A172 (cell line): ENCODE measurements around the gene PDILT. TPM values are rescaled to one million over a fixed set of nuclear protein-coding genes. Genes with fewer than 3 reads are reported as not detected.

ENCODE experiments used
- DNase-seq: peaks from one replicate; pipeline ENCODE4 v3.0.0-alpha.2; 2015; ENCODE audit warnings: low spot score
- total RNA-seq: library from RNA; depleted of rRNA; stranded (reverse); fragments of >200 nt; shearing (Covaris generic); gene quantifications from 2 replicates; pipeline ENCODE4 v1.2.3, GENCODE V29; 2014

PDILT gene
- total RNA-seq, 1 experiment from 2014 or later: not detected

DNA sequence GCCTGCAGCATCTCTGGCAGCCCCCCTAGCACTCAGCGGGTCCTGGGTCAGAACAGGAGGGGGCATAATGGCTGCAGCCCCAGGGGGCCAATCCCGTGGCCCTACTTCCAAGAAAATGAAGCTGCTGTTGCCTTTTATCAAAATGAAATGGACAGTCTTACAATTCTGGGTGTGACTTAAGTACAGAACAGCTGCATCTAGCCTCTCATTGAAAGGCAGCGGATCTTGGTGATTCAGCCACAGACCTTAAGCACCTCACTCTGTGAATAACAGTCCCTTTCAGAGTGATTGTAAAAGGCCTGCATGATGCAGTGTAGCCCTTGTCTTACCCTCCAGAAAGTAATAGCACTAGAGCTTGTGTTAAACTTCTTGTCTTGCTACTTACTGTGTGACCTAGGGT is 40.5 kb downstream of the PDILT start:
- DNase-seq: no peak

DNA sequence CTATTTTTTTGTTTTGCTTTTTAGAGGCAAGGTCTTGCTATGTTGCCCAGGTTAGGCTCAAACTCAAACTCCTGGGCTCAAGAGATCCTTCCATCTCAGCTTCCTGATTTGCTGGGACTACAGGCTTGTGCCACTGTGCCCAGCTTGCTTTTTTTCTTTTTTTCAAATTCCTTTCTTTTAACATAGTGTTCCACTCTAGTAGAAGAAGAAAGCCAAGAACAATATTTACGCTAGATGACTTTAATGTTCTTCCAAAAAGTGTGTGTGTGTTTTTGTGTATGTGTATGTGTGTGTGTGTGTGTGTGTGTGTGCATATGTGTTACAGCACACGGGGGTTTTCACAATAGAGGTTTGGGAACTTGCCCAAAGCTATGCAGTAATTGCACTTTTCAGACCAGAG is 41.3 kb downstream of the PDILT start:
- no peak for DNase-seq

DNA sequence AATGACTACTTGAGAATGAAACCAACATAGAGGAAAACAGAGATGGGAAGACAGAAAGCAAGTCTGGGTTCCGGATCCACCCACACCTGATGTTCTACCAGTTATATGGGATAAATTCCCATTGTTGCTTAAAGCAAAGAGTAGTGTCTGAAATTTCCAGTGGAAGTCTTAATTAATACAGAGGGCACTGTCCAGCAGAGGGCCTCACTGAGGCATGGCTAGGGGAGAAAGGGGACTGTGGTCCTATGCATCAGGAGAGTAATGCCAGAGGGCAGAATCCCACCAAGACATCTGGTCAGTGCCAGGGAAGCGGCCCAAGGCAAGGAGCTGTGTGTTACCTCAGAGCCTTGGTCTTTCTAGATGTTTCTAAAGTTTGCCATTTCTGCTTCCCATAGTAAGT is 44.5 kb downstream of the PDILT start:
- no peak for DNase-seq

DNA sequence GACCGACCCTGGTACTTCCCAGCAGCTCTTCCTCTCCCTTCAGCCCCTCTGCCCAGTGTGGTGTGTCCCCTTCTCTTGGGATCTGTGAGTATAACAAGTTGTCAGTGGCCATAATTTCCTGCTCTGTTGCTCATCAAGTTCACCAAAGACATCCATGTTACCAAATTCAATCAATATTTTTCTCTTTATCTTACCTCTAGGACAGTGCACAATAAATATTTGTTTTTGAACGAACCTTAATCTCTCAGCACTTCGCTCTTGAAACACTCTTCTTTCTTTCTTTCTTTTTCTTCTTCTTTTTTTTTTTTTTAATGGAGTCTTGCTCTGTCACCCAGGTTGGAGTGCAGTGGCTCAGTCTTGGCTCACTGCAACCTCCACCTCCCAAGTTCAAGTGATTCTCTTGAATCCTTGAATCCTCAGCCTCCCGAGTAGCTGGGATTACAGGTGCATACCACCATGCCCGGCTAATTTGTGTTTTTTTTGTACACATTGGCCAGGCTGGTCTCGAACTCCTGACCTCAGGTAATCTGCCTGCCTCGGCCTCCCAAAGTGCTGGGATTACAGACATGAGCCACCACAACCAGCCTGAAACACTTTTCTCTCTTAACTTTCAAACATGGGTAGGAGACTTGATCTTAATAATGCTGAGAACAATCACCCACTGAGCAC is 49.3 kb downstream of the PDILT start:
- DNase-seq: no peak

DNA sequence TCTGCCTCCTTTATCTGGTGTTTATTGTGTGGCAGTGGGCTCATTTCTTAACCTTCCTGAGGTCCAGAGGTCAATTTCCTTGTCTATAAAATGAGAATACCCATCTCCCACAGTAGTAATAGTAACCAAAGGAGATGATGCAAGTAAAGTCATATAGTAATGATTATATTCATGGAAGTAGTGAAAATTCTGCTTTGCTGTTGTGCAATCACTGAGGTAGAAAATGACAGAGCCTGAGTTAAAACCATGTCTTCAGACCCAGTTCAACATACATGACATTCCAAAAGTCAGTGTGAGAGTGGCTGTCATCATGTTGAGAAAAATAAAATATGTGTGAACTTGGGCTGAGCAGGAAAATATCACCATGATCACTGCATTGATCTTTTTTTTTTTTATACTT is 51.2 kb downstream of the PDILT start:
- DNase-seq: no peak

DNA sequence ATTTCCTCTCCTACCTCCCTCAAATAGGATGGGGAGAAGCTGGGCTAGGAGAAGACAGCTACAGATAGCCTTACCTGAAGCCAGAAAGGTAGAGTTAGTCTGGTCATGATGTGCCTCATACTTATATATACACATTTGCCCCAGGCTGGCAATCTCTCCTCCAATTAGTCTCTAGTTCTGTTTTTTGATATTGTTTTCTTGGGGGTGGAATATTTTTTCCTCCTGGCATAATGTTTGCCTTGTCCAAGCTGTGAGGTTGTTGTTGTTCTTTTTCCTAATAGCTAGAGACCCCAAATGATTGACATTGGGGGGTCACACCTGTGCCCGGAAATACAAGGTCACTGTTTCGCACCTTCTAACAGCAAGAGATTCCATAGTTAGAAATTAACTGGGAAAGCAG is 51.9 kb downstream of the PDILT start, which contains the start of gene UMOD:
Gene UMOD, minus strand, starts transcription at position 101 of the 400 bp plus-strand sequence. CDS start 1,978 bp downstream, outside the sequence.
- DNase-seq: no peak

DNA sequence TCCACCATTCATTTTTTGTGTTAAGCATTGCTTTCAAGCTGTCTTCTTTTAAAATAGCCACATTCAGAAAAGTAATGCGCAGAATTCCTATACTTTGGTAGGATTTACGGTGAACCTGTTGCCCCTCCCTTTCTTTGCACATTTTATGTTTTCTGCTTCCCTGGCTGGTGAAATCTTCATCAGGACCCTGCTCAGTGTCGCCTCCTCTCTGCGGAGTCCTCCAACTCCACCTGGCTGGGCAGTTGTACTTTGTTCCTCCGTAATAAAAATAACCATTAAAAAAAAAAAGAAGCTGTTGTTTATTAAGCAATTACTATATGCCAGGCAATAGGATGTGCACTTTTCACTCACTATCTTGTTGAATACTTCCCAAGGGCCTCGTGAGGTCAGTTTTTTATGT is 54.9 kb downstream of the PDILT start:
- DNase-seq: no peak

DNA sequence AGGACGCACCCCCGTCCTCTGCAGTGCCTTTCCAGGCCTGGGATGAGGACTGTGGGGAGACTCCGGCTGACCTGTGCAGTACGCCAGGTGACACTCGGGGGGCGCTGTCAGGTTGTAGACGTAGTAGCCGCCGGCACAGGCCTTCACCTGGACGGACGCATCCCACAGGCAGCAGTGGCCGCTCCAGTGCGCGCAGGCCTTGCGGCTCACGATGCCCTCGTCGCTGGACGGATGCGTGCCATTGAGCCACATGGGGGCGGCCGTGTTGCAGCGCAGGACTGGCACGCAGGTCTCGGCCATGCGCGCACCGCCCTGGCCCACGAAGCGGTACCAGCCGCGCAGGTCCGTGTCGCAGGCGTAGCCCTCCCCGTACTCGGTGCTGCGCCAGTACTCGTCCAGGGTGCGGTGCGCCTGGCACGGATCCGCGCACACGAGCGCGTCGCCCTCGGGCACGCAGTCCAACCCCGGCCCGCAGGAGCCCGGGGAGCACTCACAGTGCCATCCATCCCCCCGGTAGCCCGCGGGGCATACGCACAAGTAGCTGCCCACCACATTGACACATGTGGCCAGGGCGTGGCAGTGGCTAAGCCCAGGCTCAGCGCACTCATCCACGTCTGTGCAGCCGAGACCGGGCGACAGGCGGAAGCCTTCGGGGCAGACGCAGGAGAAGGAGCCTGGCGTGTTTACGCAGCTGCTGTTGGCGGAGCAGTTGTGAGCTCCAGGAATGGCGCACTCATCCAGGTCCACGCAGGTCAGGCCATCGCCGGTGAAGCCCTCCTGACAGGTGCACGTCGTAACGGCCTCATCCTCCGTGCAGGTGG is 56.0 kb downstream of the PDILT start:
- no peak for DNase-seq

DNA sequence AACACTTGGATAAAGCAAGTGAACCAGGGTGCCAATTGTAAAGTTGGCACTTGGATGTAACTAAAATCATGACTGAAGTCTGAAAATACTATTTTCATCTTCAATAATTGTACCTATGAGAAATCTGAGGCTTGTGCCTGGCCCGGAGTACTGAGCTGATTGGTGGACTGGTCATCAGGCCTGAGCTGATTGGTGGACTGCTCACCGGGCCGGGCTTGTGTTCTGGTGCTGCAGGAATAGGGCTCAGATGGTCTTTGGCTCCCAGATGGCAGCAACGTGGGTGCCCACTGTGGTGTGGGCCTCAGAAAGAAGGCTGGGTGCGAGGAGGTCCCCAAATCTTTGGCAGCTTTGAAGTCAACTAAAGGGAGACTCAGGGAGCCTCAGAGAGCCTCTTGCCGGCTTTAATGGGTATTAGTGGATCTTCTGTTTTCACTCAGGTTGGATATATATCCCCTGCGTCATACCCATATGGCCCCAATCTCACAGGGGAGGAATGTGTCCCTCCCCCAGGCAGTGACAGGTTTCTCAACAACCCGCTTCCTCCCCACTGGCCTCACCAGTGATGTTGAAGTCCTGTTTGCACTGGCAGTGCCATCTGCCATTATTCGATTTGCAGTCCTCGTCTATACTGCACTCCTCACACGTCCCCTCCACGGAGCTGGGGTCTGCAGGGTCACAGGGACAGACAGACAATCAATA is 56.7 kb downstream of the PDILT start:
- no peak for DNase-seq

DNA sequence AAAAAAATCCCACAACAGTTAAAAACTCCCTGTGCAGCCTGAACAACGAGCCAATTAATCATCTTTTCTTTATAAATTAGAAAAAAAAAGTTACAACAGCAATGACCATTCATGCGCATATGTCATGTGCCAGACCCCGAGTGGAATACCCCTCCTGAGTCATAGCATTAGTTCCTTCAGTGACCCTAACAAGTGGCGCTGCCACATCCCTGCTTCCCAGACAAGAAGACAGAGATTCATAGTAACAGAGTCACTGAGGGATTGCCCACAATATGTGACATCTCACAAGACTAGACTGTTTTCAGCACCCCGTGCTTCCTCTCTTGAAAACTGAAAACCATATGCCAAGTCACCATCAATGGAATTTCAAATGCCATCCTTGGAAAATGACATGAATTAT is 59.9 kb downstream of the PDILT start:
- DNase-seq: no peak

DNA sequence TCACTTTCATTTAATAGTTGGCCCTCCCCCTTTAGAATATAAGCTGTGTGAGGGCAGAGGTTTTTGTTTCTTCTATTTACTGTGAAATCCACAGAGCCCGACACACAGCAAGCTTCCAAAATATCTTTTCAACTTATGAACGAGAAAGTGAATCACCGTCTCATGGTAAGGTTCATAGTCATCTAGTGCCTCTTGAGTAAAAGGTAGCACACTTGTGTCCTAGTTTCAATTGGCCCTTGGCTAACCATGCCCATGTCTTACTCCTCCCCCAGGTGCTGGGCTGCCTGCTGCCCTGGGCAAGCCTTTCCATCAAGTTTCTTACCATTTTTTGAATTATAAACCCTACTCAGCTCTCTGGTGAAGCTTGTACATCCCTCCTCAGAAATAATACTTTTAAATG is 64.8 kb downstream of the PDILT start:
- no peak for DNase-seq

DNA sequence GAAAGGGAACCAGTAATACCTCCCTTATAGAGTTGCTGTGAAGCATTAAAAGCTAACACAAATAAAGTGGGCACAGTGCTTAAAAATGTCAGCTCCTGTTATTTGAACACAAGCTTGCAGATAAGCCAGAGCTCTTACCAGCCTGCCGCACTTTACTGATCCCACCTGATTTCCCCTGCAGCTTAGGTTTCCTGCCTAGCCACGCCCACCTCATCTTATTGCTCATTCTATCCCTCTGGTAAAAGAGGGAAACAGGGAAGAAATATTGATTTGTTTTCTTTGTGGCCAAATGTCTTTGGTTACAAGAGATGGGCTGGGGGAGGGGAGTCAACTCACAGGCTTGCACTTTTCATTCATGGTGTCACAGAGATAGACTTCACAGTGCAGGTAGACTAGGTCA is 67.6 kb downstream of the PDILT start:
- DNase-seq: no peak

DNA sequence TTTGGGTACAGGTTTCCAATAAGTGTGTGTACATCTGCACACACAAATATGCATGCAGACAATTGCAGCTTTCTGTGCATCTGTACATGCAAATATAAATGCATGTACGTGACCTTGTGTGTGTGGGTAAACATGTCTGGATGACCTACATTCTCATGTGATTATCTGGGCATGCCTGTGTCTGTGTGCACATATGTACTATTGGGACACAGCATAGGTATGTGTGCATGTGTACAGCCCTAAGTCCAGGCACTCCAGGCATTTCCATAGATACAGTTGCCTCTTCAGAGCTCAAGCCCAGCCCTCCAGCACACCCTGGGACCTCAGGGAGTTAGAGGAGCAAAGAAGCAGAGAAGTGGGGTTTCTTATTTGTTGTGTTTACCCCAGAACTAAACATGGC is 70.1 kb downstream of the PDILT start:
- DNase-seq: no peak

DNA sequence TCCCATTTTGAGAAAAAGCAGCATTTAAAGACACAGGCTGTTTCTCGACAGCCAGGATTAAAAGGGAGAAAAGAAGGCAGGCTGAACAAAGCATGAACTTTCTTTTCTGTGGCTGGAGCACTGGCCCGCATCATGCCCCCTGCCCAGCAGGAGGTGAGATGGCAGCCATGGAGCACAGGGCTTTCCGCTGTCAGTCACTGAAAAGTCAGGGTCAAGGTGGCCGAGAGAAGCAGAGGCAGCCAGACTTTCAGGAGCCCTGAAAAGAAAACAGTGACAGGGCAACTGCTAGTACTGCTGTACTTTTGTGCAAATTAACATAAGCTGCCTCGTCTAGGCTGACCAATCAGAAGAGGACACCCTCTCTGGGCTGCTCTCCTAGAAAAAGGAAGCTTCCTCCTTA is 71.4 kb downstream of the PDILT start:
- no peak for DNase-seq

DNA sequence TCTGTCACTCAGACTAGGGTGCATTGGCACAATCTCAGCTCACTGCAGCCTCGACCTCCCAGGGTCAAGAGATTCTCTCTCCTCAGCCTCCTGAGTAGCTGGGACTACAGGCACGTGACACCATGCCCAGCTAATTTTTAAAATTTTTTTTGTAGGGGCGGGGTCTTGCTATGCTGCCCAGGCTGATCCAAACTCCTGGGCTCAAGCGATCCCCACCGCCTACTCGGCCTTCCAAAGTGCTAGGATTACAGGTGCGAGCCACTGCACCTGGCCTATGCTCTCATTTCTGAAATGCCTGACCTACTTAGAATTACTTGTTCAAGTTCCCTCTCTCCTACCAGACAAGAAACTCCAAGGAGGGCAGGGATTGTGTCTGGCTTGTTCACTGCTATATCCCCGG is 72.1 kb downstream of the PDILT start:
- DNase-seq: no peak

DNA sequence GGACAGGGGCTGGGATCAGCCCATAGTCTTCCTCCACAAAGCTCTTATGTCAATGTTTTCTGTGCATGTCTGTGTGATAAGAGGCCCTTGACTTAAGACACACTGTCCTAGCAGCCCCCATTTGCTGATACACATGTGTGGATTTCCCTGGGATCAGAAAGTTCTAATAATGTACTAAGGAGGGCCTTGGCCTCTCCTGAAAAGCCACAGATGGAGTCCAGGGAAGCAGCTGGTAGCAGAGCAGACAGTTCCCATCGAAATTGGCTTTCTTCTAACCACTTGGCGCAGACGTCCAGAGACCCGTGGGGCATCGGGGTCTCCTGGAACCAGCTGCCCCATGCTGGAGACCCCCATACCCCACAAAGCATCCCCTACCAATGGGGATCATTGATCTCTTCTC is 72.9 kb downstream of the PDILT start:
- DNase-seq: no peak

DNA sequence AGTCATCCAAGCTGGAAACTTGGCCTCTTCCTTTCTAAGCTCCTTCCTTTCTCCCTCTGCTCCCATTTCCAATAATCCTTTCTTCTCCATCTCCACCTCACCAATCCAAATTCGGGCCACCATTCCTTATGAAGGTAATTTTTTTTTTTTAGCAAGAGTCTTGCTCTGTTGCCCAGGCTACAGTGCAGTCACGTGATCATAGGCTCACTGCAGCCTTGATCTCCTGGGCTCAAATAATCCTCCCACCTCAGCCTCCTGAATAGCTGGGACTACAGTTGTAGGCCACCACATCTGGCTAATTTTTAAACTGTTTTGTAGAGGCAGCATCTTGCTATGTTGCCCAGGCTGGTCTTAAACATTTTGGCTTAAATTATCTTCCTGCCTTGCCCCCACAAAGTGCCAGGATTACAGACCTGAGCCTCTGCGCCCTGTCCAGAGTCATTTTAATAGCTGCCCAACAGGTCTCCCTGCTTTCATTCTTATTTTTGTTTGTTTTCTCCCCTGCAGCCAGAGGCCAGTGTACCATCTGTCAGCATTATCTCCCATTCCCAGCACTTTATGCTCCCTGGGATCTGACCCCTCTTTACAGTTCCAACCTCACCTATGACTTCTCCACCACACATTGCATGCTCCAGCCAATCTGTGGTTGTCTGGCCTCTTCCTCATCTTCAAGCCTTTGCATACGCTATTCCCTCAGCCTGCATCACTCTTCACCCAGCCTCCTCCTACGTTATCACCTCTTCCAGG is 75.0 kb downstream of the PDILT start:
- no peak for DNase-seq

DNA sequence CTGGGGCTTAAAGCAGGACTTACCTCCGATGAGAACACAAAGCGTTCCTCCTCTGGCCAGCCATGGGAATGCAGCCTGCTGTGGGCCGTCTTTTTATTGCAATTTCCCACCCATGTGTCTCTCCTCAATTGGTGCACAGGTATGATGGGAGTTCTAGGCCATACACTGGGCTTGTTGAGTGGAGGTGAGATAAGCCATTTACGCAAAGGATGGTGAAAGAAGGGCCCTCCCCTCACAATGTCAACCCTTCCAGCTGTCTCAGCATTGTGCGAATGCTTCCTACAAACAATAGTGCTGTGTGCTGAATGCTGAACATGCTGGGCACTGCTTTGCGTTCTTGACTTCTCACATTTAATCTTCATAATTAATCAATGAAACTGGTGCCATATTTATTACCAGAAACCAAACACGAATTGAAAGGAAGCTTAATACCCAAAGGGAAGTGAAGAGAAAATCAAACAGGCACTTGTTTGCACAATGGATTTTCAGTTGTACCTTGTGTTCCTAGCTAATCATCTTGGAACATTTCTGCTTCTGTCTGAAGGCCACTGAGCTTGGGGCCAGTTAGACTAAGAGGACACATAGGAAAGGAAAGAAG is 77.0 kb downstream of the PDILT start, which contains the start of gene GP2:
Gene GP2, minus strand, starts transcription at position 70 of the 598 bp plus-strand sequence. CDS start 1,082 bp downstream, outside the sequence.
- no peak for DNase-seq

DNA sequence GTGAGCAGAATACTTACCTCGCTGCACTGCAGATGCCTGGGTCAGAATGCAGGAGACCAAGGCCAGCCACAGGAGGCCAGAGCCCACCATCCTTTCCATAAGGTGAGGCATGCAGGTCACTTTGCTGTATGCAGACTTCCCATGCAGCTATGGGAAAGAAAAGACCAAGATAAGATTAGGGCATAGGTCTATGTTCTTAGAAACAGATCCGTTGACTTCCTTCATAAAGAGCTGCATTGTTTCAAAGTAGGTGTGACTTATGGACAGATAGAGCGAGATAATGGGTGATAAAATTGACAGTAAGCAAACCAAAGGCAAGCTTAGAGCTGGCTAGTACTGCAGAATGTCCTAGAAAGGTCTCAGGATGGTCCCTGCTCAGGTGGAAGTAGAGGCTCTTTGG is 78.2 kb downstream of the PDILT start:
- no peak for DNase-seq

DNA sequence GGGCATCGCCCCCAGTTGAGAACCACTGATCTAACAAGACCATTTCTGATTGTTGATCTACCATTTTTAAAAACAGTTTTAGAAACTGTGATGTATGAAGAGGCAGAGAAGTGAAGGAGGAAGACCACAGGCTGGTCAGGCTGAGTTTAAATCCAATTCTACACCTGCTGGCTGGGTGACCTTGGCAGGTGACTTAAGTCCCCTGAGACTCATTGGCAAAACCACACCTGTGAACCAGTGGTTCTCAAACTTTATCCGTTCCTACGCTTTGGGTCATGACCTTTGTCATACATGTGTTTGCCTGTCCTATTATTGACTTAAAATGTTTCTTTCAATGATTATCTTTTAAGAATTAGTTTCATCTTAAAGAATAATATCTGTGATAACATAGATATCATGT is 79.5 kb downstream of the PDILT start:
- no peak for DNase-seq

DNA sequence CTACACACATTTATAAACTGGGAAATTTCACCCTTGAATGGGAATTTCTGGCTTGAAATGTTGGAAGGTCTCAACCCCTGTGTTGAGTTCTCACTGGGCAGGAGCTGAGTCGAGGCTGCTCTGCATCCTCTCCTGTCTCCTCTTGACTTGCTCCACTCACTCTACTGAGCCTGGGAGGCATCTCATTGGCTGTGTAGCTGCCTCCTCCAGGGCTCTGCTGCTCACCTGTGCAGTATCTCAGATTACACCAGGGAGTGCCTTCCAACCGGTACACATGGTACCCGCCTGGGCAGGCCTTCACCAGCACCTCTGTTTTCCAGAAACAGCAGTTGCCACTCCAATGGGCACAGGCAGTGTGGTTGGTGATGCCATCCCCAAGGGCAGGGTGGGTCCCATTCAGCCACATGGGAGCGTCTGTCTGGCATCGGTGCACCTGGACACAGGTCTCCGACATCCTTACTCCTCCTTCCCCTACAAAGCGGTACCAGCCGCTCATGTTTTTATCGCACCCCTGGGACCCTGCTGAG is 80.9 kb downstream of the PDILT start:
- no peak for DNase-seq
